Coronary artery (tissue), 2 donors: ENCODE measurements around the gene LDHD.

Source experiments
- DNase-seq: peaks from one replicate; pipeline ENCODE4 v3.0.0-alpha.2; 2017; ENCODE audit warnings: low spot score
- H3K27ac ChIP-seq, 2 donors: fragments of 200-600 bp; sonication (generic); one replicate each; pipeline ENCODE4 v1.5.1; 2016 to 2019
- H3K4me3 ChIP-seq: fragments of 200-600 bp; sonication (generic); 2 replicates; pipeline ENCODE4 v1.5.1; 2016; ENCODE audit warnings: mild to moderate bottlenecking, moderate library complexity
- TF ChIP-seq, protein P1 (sequence below): fragments of 200-600 bp; sonication (generic); IDR thresholded peaks from one replicate; pipeline ENCODE4 v1.5.1; 2019; ENCODE audit warnings: antibody characterized with exemption

The LDHD gene

GRCh38 chr16:75073545-75074303, 42.9 kb downstream of the LDHD start:
- H3K4me3 ChIP-seq, result no peak overlapping the region
- TF ChIP-seq, protein P1, sequence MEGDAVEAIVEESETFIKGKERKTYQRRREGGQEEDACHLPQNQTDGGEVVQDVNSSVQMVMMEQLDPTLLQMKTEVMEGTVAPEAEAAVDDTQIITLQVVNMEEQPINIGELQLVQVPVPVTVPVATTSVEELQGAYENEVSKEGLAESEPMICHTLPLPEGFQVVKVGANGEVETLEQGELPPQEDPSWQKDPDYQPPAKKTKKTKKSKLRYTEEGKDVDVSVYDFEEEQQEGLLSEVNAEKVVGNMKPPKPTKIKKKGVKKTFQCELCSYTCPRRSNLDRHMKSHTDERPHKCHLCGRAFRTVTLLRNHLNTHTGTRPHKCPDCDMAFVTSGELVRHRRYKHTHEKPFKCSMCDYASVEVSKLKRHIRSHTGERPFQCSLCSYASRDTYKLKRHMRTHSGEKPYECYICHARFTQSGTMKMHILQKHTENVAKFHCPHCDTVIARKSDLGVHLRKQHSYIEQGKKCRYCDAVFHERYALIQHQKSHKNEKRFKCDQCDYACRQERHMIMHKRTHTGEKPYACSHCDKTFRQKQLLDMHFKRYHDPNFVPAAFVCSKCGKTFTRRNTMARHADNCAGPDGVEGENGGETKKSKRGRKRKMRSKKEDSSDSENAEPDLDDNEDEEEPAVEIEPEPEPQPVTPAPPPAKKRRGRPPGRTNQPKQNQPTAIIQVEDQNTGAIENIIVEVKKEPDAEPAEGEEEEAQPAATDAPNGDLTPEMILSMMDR, result no peak
- DNase-seq, result no peak
- no peak overlapping the region for H3K27ac ChIP-seq

DNA sequence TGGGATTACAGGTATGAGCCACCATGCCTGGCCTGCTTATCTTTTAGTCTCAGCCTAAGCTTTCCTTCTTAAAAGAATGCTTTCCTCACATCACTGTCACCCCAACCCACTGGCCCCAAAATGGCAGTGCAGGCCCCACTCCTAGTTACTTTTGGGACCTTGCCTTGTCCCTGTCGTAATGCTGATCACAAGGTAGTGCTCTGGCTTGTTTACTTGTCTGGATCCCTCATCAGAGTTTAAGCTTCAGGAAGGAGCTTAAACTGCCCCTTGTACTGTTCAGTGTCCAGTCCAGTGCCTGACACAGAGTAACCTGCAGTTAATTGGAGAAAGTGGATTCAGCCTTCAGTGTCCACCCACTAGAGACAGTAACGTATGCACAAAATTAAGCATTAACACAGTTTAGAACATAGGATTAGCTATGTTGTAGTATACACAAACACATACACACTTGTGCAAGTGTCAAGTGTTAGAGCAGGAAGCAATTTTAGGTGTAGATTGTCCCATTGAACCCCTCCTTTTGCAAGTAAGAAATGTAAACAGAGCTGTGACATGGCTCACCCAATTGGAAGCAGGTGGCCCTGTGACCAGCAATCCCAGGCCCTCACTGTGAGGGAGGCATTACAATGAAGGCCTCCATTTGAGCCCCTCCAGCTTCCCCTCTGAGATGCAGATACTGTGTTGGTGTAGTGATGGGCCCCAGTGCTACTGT, 44.2 kb downstream of the LDHD start:
- DNase-seq, result no peak
- no peak overlapping the region for H3K27ac ChIP-seq
- TF ChIP-seq, protein P1, result no peak
- no peak overlapping the region for H3K4me3 ChIP-seq

- Histone ChIP-seq H3K27ac (no peak overlapping the region), H3K4me3 (no peak overlapping the region)
- no peak for DNase-seq
- TF ChIP-seq, protein P1, result no peak
These were observed 45.0 kb downstream of the LDHD start for GRCh38 chr16:75071621-75072020.

DNA sequence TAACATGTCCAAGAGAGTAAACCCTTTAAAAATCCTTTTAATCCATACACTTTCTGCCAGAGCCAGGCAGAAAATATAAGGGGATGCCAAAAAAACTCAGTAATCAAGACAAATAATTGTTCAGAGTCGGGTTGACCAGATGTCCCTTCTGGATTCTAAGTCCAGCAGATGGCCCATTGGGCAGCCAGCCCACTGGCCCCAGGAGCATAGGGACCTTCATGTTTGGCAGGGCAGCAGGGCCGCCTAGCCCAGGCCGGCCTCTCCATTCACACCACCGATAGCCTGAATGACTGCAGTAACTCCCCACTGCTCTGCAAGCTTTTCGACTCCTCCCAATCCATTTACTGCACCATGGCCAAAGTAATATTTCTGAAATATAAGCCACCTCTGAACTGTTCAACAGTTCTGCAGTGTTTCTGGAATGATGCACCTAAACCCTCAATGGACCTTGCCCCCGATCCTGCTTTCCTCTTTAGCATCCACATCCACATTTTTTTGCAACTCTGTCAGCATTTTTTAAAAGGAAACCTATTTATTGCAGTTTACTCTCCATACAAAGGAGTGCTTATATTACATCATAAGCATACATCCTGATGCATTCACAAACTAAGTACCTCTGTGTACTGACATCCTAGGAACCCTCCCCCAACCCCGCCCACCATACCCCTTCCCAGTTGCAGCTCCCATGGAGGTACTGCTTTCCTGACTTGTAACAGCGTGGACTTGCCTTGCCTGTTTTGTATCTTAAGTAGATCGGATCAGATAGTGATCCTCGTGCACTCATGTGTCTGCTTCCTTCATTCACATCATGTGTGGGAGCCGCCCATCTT, 46.4 kb downstream of the LDHD start:
- TF ChIP-seq, protein P1, result no peak
- no peak overlapping the region for H3K4me3 ChIP-seq
- no peak for DNase-seq
- no peak overlapping the region for H3K27ac ChIP-seq

- no peak overlapping the region for H3K27ac ChIP-seq
- TF ChIP-seq, protein P1, result no peak
- no peak for DNase-seq
- no peak overlapping the region for H3K4me3 ChIP-seq
These were observed 48.2 kb downstream of the LDHD start for GRCh38 chr16:75068085-75069031.

GRCh38 chr16:75066861-75067447, 49.6 kb downstream of the LDHD start:
- TF ChIP-seq, protein P1, result no peak
- Histone ChIP-seq H3K4me3 (no peak overlapping the region), H3K27ac (no peak overlapping the region)
- DNase-seq, result no peak
